ENCODE data around the gene ADNP. TPM values are rescaled to one million over a fixed set of nuclear protein-coding genes. Genes with fewer than 3 reads are reported as not detected.
A peak's percentile ranks its signal among the peaks of the same experiment; 100 is the strongest.

ADNP gene
- total and polyA plus RNA-seq, 2 of the 13 experiments (the other 11 are each of a cell fraction or from before 2014, with no cell fraction given): 21.0 to 21.5 TPM

- Histone ChIP-seq H3K4me3 (replicated peaks in 1 of 3; ENCODE audit: insufficient read depth in 1 of 3, low read depth in 2 of 3, low read length in 3 of 3) (no peak overlapping the region), H3K79me2 (ENCODE audit: insufficient read depth, low read length) (peaks cover 95% of the 10 kb centered on the region), H4K20me1 (ENCODE audit: insufficient read depth, low read length) (peaks cover 70% of the 10 kb centered on the region), H3K36me3 (replicated peaks in 1 of 2; ENCODE audit: control insufficient read depth in 1 of 2, insufficient read depth in 2 of 2, low read length in 2 of 2) (peaks cover 14 to 67% of the 10 kb centered on the region in 2 experiments), H3K4me2 (ENCODE audit: low read depth, low read length) (no peak overlapping the region), H3K9me3 (ENCODE audit: low read length) (no peaks in the 10 kb centered on the region), H3K27me3 (ENCODE audit: control insufficient read depth in 1 of 2, insufficient read depth in 2 of 2, low read length in 2 of 2) (no peaks in the 10 kb centered on the region), H3K9ac (ENCODE audit: insufficient read depth, low read depth, low read length) (no peak overlapping the region), H3K27ac (ENCODE audit: extremely low read length, insufficient read depth, low read length) (no peak overlapping the region), H2AFZ (ENCODE audit: low read length) (no peak overlapping the region), H3K4me1 (ENCODE audit: insufficient read depth, low read length) (peaks cover 10% of the 10 kb centered on the region)
- BruUV-seq (replicated peaks): no TSS peak
- POLR2A ChIA-PET: interaction anchor here (1.2 to 2.5 kb wide), 2 partner anchors 8 to 26 kb away, joined by 3 to 8 read pairs; no protein-coding TSS in a partner anchor
- ATAC-seq (no peak), FAIRE-seq (no peak), DNase-seq (ENCODE audit: low spot score) (no peak)
- TF ChIP-seq ZNF609 (CRISPR knock-in tag; IDR thresholded peaks at IDR 0.05; ENCODE audit: borderline replicate concordance) (no peak), POLR2AphosphoS2 (IDR thresholded peaks at IDR 0.05; ENCODE audit: low read depth, low read length) (0 out of 2 replicates have a peak, but pooled peaks have one; percentile 9), ARID2 (CRISPR knock-in tag; IDR thresholded peaks at IDR 0.05; ENCODE audit: borderline replicate concordance) (no peak), ZSCAN9 (CRISPR knock-in tag; IDR thresholded peaks at IDR 0.05; ENCODE audit: borderline replicate concordance) (no peak), ZNF530 (CRISPR knock-in tag; IDR thresholded peaks at IDR 0.05; ENCODE audit: low read depth) (no peak), ZBTB2 (CRISPR knock-in tag; IDR thresholded peaks at IDR 0.05; ENCODE audit: low read depth) (no peak), ZFP90 (CRISPR knock-in tag; IDR thresholded peaks at IDR 0.05; ENCODE audit: borderline replicate concordance) (no peak), UBTF (CRISPR knock-in tag; IDR thresholded peaks at IDR 0.05) (no peak), RFX1 (IDR thresholded peaks at IDR 0.05) (peak; percentile 50; the same call in 1 of the 2 replicates)
- intact Hi-C loops (cut with micrococcal nuclease; ENCODE audit: unreplicated experiment): no loop called here
- CTCF ChIA-PET (ENCODE audit: low intra/inter-chr PET ratio, low total read pairs): interaction anchor here (0.7 kb wide), 1 partner anchor 9 kb away, joined by 4 read pairs; no protein-coding TSS in a partner anchor
- in situ Hi-C loops (cut with HindIII; ENCODE audit: extremely low pct_ligation_motif_present, low pct_unique_long_range_greater_than_20kb): no loop called here
Observed at GRCh38 chr20:50920997-50921396, 10.2 kb downstream of the ADNP start.

Measured in HepG2 (cell line).